ENCODE data around the gene PCAT6.

The PCAT6 gene

DNA sequence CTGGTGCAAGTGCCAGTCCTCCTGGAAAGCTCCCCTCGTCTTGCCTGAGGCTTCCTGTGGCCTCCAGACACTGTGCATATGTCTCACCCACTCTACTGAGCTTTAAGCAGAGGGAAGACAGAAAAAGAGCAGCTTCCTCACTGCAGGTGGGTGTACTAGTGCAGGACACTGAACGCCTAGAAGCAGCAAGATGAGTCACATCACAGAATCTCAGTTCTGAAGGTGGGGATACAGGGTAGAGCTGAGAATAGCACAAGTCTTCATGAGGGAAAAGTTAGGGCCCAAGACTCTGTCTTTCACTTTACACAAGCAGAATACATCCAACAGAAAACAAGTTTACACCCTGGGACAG, 37.4 kb downstream of the PCAT6 start:
- DNase-seq (ENCODE audit: low read depth, low spot score) = no peak

DNA sequence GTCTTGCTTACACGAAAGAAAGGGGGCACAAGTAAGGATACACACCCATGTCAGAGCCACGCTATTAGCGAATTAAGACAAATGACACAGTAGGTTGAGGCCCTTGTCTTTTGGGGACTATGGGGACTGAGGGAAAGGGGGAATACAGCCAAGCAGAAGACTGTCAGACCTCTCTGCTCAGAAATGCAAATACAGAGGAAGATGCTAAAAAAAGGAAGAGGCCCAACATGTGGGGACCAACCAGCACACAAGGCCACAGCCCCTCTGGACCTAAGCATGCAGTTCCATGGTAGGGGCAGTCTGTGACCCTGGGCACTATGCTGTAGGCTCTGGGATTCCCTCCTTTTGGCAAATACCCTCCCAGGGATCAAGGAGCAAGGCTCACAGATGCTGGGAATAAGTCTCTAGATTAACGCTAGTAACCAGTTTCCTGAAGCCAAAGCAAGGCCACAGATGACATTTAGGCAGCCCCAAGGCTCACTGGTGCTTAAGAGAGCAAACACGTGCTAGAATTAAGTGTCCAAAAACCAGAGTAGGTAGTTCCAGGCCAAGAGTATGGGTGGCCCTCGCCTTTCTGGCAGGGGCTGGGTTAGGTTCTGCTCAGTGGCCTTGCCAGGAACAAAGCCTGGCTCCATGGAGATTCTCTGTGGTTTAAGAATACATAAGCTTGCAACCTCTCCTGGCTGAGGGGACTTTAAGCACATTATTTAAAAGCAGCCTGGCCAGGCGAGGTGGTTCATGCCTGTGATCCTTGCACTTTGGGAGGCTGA, 40.0 kb downstream of the PCAT6 start:
- no peak for DNase-seq (ENCODE audit: low read depth, low spot score)

DNA sequence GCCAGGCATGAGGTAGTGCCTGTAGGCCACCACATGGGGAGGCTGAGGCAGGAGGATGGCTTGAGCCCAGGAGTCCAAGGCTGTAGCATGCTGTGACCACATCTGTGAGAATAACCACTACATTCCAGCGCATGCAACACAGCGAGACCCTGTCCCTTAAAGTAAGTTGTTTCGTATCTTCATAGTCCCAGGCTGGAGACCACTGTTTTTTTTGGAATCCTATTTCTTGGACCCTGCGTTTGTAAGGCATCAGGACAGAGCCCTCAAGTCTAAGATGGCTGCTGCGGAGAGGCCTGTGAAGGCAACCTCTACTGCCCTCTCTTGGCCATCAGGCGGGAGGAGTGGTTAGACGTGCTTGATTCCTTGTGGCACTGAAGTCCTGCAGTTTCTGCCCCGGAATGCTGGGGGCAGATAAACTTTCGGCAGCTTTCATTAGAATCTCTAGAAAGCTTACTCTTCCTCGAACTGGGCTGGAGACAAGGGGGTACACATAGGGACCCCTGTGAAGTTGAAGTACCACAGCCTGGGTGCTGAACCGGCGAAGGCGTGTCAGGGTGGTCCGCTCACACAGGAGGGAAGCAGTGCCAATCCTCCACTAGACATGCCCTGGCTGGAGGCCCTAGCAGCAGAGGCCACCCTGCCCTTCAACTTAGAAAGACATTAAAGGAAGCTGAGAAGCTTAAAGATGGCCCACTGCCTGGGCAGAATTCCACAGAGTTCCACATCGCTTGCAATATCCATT, 41.6 kb downstream of the PCAT6 start:
- DNase-seq (ENCODE audit: low read depth, low spot score) = no peak

- DNase-seq (ENCODE audit: low read depth, low spot score) = no peak
Measured at GRCh38 chr1:202854787-202855186, 44.0 kb downstream of the PCAT6 start.

- no peak for DNase-seq (ENCODE audit: low read depth, low spot score)
Measured at GRCh38 chr1:202856014-202856413, 45.3 kb downstream of the PCAT6 start.

DNA sequence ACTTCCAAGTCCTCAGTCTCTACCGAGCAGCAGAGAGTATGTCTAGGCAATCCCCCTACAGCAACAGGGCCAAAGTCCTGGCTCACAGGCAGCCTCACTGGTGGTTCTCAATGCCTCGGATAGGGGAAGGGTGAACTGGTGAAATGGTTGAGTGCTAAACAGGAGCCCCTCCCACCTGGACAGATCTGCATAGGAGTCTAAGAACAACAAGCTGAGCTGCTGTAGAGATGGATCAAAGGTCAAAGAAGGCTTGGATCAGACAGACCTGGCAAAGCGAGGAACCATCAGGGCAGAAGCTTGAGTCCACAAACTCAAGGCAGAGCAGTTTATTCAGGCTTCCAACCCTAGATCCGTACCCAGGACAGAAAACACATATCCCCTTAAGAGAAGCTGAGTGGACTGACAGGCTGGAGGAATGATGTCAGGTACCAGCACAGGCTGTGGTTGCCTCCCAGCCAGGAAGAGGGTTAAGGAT, 46.4 kb downstream of the PCAT6 start:
- no peak for DNase-seq (ENCODE audit: low read depth, low spot score)

- DNase-seq (ENCODE audit: low read depth, low spot score) = no peak
Measured at GRCh38 chr1:202858331-202858730, 47.6 kb downstream of the PCAT6 start.

- no peak for DNase-seq (ENCODE audit: low read depth, low spot score)
Measured at GRCh38 chr1:202858789-202859414, 48.1 kb downstream of the PCAT6 start.

DNA sequence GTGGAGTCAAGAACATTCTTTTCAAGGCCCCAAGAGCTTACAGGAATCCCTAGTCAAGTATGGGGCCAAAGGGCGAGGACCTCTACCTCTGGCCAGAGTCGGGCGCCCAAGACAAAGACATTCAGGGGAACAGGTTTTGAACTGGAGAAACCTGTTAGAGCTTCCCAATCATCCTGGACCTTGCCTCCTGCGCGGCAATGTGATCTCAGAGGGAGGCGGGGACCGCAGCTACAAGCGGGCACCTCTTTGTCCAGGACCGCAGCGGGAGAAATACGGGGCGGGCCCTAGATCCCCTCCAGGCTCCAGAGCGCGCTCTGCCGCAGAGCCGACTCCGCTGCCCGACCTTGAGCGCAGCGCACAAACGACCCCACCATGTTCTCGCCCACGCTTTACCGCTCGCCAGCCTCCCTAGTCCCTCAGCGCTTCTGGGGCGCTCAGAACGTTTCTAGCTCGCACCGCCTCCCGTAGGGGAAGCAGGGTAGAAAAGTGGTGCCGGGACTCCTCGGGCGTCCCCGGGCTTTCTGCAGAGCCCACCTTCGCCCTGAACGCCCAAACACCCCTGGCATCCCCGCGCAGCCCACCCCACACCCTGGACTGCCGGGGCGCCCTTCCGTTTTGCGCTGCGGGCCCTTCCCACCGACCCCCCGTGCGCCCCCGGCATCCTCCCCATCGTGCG, 50.1 kb downstream of the PCAT6 start:
- DNase-seq (ENCODE audit: low read depth, low spot score) = no peak

Data from activated naive CD8-positive, alpha-beta T cell treated with anti-CD3 and anti-CD28 coated beads, Interleukin-2, amount 50 U/mL, for 16 hours (primary cell).